HG03558 (cell line): Measurements from ENCODE around the gene SVEP1.
"Not testable (repeated sequence)": the region's sequence is repeated elsewhere in the genome, so short reads cannot be mapped to it uniquely, and the experiment has no call there.

Experiments used
- ATAC-seq: cut with Tn5 transposase; IDR thresholded peaks from one replicate; pipeline ENCODE4 v1.9.1; 2021; ENCODE audit warnings: moderate number of reproducible peaks; ENCODE audit not compliant: unreplicated experiment; ENCODE audit errors: extremely low read depth

Gene SVEP1

GRCh38 chr9:110531776-110532175, 47.8 kb downstream of the SVEP1 start:
- ATAC-seq = no peak

GRCh38 chr9:110531241-110531640, 48.3 kb downstream of the SVEP1 start:
- ATAC-seq = not testable (repeated sequence)

DNA sequence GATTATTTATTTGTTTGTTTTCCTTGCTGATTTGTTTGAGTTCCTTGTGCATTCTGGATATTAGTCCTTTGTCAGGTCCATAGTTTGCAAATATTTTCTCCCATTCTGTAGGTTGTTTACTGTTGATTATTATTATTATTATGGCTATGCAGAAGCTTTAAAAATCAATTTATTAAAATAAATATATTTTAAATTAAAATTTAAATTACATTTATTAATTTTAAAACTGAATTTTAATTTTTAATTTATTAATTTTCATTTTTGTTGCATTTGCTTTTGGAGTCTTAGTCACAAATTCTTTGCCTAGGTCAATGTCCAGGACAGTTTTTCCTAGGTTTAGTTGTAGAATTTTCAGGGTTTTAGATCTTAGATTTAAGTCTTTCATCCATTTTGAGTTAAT, 50.9 kb downstream of the SVEP1 start:
- ATAC-seq = no peak

DNA sequence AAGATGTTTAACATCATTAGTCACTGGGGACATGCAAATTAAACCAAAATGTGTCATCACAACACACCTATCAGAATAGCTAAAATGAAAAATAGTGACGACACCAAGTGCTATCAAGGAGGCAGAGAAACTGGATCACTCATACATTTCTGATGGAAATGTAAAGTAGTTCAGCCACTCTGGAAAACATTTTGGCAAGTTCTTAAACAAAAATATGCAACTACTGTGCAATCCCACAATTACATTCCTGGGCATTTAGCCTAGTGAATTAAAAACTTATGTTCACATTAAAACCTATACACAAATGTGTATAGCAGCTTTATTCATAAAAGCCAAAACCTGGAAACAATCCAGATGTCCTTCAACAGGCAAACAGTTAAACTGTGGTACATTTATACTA, 53.1 kb downstream of the SVEP1 start:
- no peak for ATAC-seq

GRCh38 chr9:110521206-110521605, 58.3 kb downstream of the SVEP1 start:
- no peak for ATAC-seq

- ATAC-seq = no peak
Observed at GRCh38 chr9:110520120-110520701, 59.3 kb downstream of the SVEP1 start.

DNA sequence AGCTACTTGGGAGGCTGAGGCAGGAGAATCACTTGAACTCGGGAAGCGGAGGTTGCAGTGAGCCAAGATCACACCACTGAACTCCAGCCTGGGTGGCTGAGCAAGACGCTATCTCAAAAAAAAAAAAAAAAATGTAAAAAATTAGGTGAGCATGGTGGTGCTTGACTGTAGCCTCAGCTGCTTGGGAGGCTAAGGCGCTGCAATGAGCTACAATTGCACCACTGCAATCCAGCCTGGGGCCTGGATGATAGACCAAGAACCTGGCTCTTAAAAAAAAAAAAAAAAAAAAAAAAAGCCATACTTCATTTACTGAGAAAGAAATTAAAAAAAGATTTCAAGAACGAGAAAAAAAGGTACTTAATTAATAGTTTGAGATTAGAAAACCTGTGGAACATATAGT, 62.1 kb downstream of the SVEP1 start:
- ATAC-seq = no peak

DNA sequence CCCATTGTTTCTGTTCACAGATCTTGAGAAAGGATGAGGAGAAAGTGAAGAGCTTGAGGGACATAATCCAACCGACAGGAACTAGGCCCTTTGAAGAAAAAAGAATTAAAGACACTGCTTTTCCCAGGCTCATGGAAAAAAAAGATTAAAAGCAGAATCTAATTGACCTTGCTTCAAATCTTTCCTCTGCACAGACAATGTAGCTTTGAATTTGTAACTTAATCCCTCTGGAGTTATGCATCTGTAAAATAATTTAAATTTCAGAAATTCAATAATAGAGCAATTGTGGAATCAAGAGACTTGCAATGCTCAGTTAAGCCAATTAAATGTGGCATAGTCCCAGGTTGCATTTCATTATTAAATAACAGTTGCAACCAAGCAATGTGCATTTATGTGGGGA, 64.6 kb downstream of the SVEP1 start:
- no peak for ATAC-seq

GRCh38 chr9:110512817-110513216, 66.7 kb downstream of the SVEP1 start:
- no peak for ATAC-seq

- ATAC-seq = no peak
Observed at GRCh38 chr9:110509792-110510191, 69.7 kb downstream of the SVEP1 start.

DNA sequence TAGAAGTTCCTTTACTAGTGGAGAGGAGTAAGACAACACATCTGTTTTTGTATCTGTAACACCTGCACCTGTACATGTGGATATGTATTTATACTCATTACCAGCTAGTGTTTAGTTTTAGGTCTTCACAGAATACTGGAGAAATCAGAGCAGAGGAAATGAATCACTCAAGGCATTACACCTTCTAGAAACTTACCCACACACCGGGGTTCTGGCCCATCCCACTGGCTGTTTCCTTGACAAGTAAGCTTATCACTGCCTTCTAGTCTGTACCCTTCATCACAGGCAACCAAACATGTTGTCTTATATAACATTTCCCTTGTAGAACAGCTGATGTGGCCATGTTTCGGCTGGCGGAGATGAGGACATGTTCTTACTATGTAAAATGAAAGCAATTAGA, 76.7 kb downstream of the SVEP1 start:
- no peak for ATAC-seq

DNA sequence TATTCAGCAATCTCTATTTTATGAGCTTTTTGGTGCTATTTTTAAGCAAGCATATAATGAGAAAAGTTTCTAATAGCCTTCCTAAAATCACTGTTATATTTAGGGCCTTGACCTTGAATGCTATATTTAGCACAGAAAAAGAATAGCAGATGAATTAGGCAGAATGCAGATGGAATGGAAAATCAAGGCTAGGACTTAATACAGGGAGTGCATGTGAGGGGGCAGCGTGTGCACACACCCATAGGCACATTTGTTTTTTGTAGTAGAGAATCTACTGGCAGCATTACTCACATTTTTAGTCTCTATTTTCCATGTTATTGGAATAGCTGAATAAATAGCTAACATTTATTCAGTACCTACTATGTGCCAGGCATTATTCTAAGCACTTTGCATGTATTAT, 79.9 kb downstream of the SVEP1 start:
- ATAC-seq = no peak

DNA sequence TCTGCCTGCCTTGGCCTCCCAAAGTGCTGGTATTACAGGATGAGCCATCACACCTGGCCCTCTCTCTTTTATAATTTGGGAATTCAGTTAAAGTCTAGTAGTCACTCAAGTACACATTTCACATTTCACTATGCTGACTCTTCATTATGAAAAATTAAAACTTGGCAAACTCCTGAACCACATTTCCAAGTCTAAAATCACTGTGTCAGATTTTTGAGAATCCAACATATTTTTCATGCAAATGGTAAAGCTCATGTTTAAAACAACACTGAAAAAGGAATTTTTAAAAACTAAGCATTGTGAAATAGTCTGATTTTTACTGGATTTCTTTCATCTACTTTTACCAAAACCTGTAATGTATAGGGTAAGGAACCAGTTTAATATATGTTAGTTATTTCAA, 92.3 kb downstream of the SVEP1 start:
- no peak for ATAC-seq

DNA sequence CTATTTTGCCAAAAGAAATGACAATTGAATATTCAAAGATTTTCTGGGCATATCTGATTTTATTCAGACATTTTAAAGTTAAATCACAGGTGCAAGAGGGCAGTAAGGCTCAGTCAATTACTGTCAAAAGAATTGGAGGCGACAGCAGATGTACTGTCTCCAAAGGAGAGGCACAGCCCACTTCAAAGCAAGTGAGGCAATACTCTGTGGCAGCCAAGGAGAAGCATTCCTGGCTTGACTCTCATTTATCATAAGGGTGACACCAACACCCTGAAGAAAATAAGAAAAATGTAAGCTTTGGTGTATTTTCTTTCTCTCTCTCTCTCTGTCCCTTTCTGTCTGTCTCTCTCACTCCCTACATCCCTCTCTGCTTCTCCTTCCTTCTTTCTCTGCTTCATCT, 93.3 kb downstream of the SVEP1 start:
- no peak for ATAC-seq

GRCh38 chr9:110479481-110479880, 100.1 kb downstream of the SVEP1 start:
- no peak for ATAC-seq

DNA sequence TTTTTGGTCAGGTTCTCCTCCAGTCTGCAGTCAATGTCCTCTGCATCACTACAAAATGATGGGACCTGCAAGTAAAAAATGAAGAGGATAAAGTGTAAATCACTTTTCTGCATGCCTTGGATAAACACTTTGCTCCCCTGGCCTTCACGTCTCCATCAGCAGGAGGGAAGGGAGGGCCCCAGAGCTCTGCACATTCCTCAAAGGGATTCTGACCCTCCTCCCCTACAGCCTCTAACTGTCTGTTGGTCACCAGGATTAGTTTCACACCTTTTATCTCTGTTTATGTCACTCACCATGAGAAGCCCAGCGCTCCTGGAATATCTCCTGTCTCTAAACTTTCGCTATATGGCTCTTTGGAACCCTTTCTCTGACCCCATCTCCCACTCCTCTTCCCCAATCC, 103.3 kb downstream of the SVEP1 start:
- ATAC-seq = no peak

DNA sequence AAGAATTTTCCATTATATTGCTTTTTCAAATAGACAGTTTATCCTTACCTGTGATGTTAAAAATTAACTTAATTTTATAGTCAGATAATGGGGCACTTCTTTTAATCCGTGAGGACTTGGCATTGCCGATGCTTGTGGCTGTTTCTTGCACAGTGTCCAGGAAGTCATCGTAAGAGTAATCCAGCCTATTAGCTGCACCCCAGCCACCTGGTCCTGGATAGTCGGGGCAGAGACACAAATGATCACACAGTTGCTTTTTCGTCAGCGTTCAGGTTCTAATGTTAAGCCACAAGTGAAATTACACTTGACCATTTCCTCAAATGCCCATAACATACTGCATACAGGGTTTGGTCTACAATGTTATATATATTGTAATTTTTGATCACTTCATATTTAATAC, 107.4 kb downstream of the SVEP1 start:
- ATAC-seq = no peak

DNA sequence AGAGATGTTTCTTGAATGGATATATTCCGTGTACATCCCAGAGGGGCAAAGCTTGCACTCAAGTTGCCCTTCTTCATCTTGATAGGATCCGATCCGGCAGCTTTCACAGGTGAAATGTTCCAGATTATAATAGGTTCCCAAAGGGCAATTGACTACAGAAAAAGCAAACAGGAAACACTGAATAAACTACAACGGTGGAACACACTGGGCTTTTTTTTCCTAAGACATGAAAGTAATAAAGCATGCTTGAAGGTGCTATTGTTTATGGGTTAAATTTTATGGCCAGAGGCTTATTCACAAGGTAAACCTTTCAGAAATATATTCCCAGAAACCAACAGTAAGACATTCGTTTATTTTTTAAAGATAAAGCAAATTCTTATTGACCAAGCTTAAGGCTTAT, 110.6 kb downstream of the SVEP1 start:
- no peak for ATAC-seq

DNA sequence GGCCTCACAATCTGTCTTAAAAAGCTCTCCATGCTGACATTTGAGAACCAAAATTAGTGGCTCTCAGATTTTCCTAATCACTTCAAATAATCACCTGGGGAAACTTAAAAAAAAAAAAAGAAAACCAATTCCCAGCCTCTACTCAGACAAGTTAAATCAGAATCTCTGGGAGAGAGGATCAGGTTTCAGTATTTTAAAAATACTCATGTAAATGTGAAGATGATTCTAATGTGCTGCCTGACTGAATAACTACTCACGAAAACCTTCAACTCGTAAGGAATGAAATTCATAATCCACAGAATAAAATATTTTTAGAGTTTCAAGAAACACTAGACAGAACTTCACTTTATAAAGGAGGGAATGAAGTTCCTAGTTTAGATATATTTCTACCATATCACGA, 114.4 kb downstream of the SVEP1 start:
- no peak for ATAC-seq

- no peak for ATAC-seq
Observed at GRCh38 chr9:110464321-110464720, 115.2 kb downstream of the SVEP1 start.

DNA sequence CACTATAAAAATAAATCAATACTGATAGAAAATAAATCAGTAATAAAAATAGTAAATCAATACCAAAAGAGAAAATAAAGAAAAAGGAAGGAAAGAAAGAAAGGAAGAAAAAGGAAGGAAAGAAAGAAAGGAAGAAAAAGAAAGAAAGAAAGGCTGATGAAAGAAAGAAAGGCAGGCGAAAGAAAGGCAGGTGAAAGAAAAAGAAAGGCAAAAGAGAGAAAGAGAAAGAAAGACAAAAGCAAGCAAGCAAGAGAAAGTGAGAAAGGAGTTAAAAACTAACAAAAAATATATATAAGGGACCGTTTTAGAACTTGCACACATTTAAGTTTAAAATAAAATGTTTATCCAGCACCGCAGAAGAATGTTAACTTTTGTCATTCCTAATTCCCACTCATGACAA, 116.0 kb downstream of the SVEP1 start:
- ATAC-seq = no peak

DNA sequence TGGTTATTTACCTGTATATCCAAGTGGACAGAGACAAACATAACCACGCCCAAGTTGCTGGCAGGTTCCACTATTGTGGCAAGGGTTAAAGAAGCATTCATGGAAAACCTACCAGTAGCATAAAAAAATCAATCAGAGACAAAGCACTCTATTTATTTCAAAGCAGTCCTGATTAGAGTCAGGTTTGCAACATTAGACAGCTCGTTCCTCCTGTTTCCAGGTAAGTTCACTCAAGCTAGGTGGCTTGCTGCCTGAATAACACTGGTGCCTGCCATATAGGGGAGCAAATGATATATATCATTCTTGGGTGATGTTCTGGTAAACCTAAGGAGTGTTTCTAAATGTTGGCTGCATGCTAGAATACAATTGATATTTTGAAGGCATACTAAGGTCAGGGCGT, 122.3 kb downstream of the SVEP1 start:
- ATAC-seq = no peak

- ATAC-seq = no peak
Observed at GRCh38 chr9:110456681-110457080, 122.9 kb downstream of the SVEP1 start.
